HepG2 (cell line): ENCODE data around the gene KSR1. TPM values are rescaled to one million over a fixed set of nuclear protein-coding genes. Genes with fewer than 3 reads are reported as not detected.

Source experiments
- ATAC-seq: fragments of 200-7000 bp; cut with Tn5 transposase; 3 replicates; pipeline ENCODE4 v1.9.1; 2020; ENCODE audit warnings: mild to moderate bottlenecking, moderate library complexity
- BruUV-seq: library from RNA; stranded (reverse); fragments of 400-500 nt; replicated peaks from 2 replicates; lab custom pipeline; 2021; lab: Mats Ljungman, UMichigan
- CTCF ChIA-PET: fragments of 300-600 bp; formaldehyde crosslinking; extraction: SDS; loops from one replicate; lab custom pipeline; 2021; ENCODE audit warnings: low total read pairs, inconsistent platforms, low intra/inter-chr PET ratio; lab: Yijun Ruan, JAX
- POLR2A ChIA-PET: fragments of 350-600 bp; sonication (Branson Sonifier 250); formaldehyde crosslinking; loops from one replicate; lab custom pipeline; 2020; ENCODE audit warnings: antibody characterized with exemption, inconsistent platforms; lab: Yijun Ruan, JAX
- DNase-seq: peaks from one replicate; pipeline ENCODE4 v3.0.0-alpha.2; 2015; ENCODE audit warnings: low spot score
- FAIRE-seq: peaks from 3 replicates; lab custom pipeline; 2011; peaks lifted over from hg19 to GRCh38; lab: Jason Lieb, UNC
- H2AFZ ChIP-seq: one replicate; pipeline ENCODE4 v1.6.1; 2011; ENCODE audit warnings: low read length, inconsistent platforms
- H3K27ac ChIP-seq: fragments of 300-600 bp; 3 replicates; pipeline ENCODE4 v1.8.0; 2011; ENCODE audit warnings: mixed run types, mild to moderate bottlenecking, mixed read lengths, low read length, inconsistent platforms; ENCODE audit not compliant: insufficient read depth; ENCODE audit errors: extremely low read length
- H3K27me3 ChIP-seq, 2 experiments: fragments of 200-600 bp in 1 of 2; 2 replicates in 1 of 2; 3 replicates in 1 of 2; pipeline versions ENCODE4 v1.6.0 to v1.8.0; 2011; ENCODE audit warnings: low read length in 2 of 2, mild to moderate bottlenecking in 2 of 2, moderate library complexity in 2 of 2, inconsistent platforms in 1 of 2; ENCODE audit not compliant: insufficient read depth in 2 of 2, control insufficient read depth in 1 of 2
- H3K36me3 ChIP-seq, 2 experiments: fragments of 200-600 bp in 1 of 2; replicated peaks in 1 of 2; 2 replicates in 1 of 2; 3 replicates in 1 of 2; pipeline versions ENCODE4 v1.5.1 to v1.8.0; 2011; ENCODE audit warnings: low read length in 2 of 2, inconsistent platforms in 1 of 2; ENCODE audit not compliant: insufficient read depth in 2 of 2, control insufficient read depth in 1 of 2
- H3K4me1 ChIP-seq: 2 replicates; pipeline ENCODE4 v1.5.1; 2012; ENCODE audit warnings: low read length, inconsistent platforms; ENCODE audit not compliant: insufficient read depth
- H3K4me2 ChIP-seq: 2 replicates; pipeline ENCODE4 v1.6.0; 2011; ENCODE audit warnings: low read depth, low read length, inconsistent platforms
- H3K4me3 ChIP-seq, 3 experiments: fragments of 200-600 bp in 1 of 3; sonication (generic), shearing (Covaris generic) in 1 of 3; replicated peaks in 1 of 3; 2 replicates each; pipeline ENCODE4 v1.5.1; 2011 to 2016; ENCODE audit warnings: low read length in 3 of 3, inconsistent platforms in 2 of 3, low read depth in 2 of 3, mild to moderate bottlenecking in 2 of 3, control low read depth in 1 of 3, mixed read lengths in 1 of 3; ENCODE audit not compliant: insufficient read depth in 1 of 3
- H3K79me2 ChIP-seq: one replicate; pipeline ENCODE4 v1.6.1; 2011; ENCODE audit warnings: low read length, inconsistent platforms; ENCODE audit not compliant: insufficient read depth
- H3K9ac ChIP-seq: 2 replicates; pipeline ENCODE4 v1.6.0; 2011; ENCODE audit warnings: mild to moderate bottlenecking, low read depth, low read length, inconsistent platforms; ENCODE audit not compliant: insufficient read depth
- H3K9me3 ChIP-seq: 2 replicates; pipeline ENCODE4 v1.5.1; 2012; ENCODE audit warnings: mild to moderate bottlenecking, low read length
- H4K20me1 ChIP-seq: 2 replicates; pipeline ENCODE4 v1.6.0; 2011; ENCODE audit warnings: inconsistent platforms, mild to moderate bottlenecking, low read length, moderate library complexity; ENCODE audit not compliant: insufficient read depth
- ARNT2 ChIP-seq: sonication (generic); formaldehyde crosslinking; IDR thresholded peaks from 2 replicates; pipeline ENCODE4 v1.8.0; 2022; ENCODE audit warnings: mild to moderate bottlenecking, low read depth, missing genetic modification reagents, moderate library complexity
- HNF1A ChIP-seq, 2 experiments: sonication (generic) in 1 of 2; formaldehyde crosslinking in 1 of 2; IDR thresholded peaks; 2 replicates each; pipeline versions ENCODE4 v1.4.0 to v1.6.1; 2016 to 2020; ENCODE audit warnings: borderline replicate concordance in 1 of 2, low read depth in 1 of 2, mild to moderate bottlenecking in 1 of 2, missing genetic modification reagents in 1 of 2
- KLF9 ChIP-seq: IDR thresholded peaks from 2 replicates; pipeline ENCODE4 v1.6.1; 2016; ENCODE audit warnings: low read depth
- POGZ ChIP-seq: sonication (generic); formaldehyde crosslinking; IDR thresholded peaks from 2 replicates; pipeline ENCODE4 v1.4.0; 2020; ENCODE audit warnings: mild to moderate bottlenecking, missing genetic modification reagents
- PRDM4 ChIP-seq: sonication (generic); formaldehyde crosslinking; IDR thresholded peaks from 2 replicates; pipeline ENCODE4 v1.9.0; 2021; ENCODE audit warnings: missing genetic modification reagents, borderline replicate concordance
- PRMT3 ChIP-seq: sonication (generic); formaldehyde crosslinking; IDR thresholded peaks from 2 replicates; pipeline ENCODE4 v1.8.1; 2022; ENCODE audit warnings: low read depth, mild to moderate bottlenecking, moderate library complexity, missing genetic modification reagents, borderline replicate concordance
- RBM39 ChIP-seq: fragments of 200-400 bp; formaldehyde crosslinking; IDR thresholded peaks from one replicate; pipeline ENCODE4 v1.6.1; 2018; ENCODE audit warnings: antibody characterized with exemption, mild to moderate bottlenecking, low read depth, low read length; ENCODE audit not compliant: poor library complexity, severe bottlenecking
- RFX5 ChIP-seq: IDR thresholded peaks from 2 replicates; pipeline ENCODE4 v1.6.1; 2011; ENCODE audit warnings: low read depth, low read length, improper control_type of control experiment
- RFXAP ChIP-seq: sonication (generic); formaldehyde crosslinking; IDR thresholded peaks from 2 replicates; pipeline ENCODE4 v1.4.0; 2020; ENCODE audit warnings: missing genetic modification reagents, borderline replicate concordance
- RNF2 ChIP-seq: fragments of 450-650 bp; conservative IDR thresholded peaks from 2 replicates; pipeline ENCODE4 v1.6.1; 2016; ENCODE audit warnings: low read depth
- SAFB2 ChIP-seq: sonication (generic); formaldehyde crosslinking; IDR thresholded peaks from 2 replicates; pipeline ENCODE4 v1.5.1; 2020; ENCODE audit warnings: missing genetic modification reagents, low read depth, mild to moderate bottlenecking, borderline replicate concordance
- XBP1 ChIP-seq: sonication (generic); formaldehyde crosslinking; IDR thresholded peaks from 2 replicates; pipeline ENCODE4 v1.5.0; 2020; ENCODE audit warnings: missing genetic modification reagents
- ZNF543 ChIP-seq: sonication (generic); formaldehyde crosslinking; IDR thresholded peaks from 2 replicates; pipeline ENCODE4 v1.4.0; 2020; ENCODE audit warnings: mild to moderate bottlenecking, missing genetic modification reagents
- ZNF768 ChIP-seq: sonication (generic); formaldehyde crosslinking; IDR thresholded peaks from 2 replicates; pipeline ENCODE4 v1.4.0; 2020; ENCODE audit warnings: missing genetic modification reagents
- WGBS: methylation state at CpG from one replicate; pipeline ENCODE4 v1.1.6; 2017; ENCODE audit warnings: low lambda C conversion rate; 5-methylcytosine and 5-hydroxymethylcytosine counted together
- in situ Hi-C: cut with HindIII; loops from 2 replicates; pipeline ENCODE4 v1.10.0; 2017; ENCODE audit warnings: low pct_unique_long_range_greater_than_20kb; ENCODE audit not compliant: extremely low pct_ligation_motif_present
- intact Hi-C: fragments of 100-400 bp; cut with micrococcal nuclease; formaldehyde crosslinking; loops from one replicate; pipeline ENCODE4 v1.10.0; 2022; ENCODE audit not compliant: unreplicated experiment
- polyA plus RNA-seq, 8 experiments: library from polyadenylated mRNA; depleted of rRNA in 3 of 8; stranded (reverse) in 7 of 8; unstranded in 1 of 8; fragments of >200 nt; fragmentation: Illumina TruSeq in 4 of 8; extraction: Trizol in 4 of 8; gene quantifications; 2 replicates each; pipeline versions ENCODE4 v1.2.1 to v1.2.3, GENCODE V29; 2011 to 2016; ENCODE audit warnings: low read depth in 4 of 8, missing spikeins in 1 of 8, mixed read lengths in 1 of 8; ENCODE audit not compliant: insufficient read depth in 1 of 8
- total RNA-seq, 5 experiments: library from RNA; depleted of rRNA; stranded (reverse); fragments of >200 nt; fragmentation: Illumina TruSeq; extraction: Trizol; gene quantifications; 2 replicates each; pipeline ENCODE4 v1.2.3, GENCODE V29; 2016; ENCODE audit warnings: low read depth in 1 of 5
- TF ChIP-seq, protein P1 (sequence below): sonication (generic); formaldehyde crosslinking; IDR thresholded peaks from 2 replicates; pipeline ENCODE4 v1.4.0; 2020; ENCODE audit warnings: missing genetic modification reagents

The KSR1 gene
- total and polyA plus RNA-seq, 2 of the 13 experiments (the other 11 are each of a cell fraction or from before 2014, with no cell fraction given) = 10.1 to 16.6 TPM

- no peak for FAIRE-seq
- 89% methylated on average over 9 of the region's 9 CpGs for WGBS
- H3K36me3 ChIP-seq = no peaks in the 10 kb centered on the region
- ChIA-PET CTCF (no interaction called here), POLR2A (no interaction called here)
- H3K79me2 ChIP-seq = peaks cover 55% of the 10 kb centered on the region
- no peak overlapping the region for H3K9ac ChIP-seq
- H3K9me3 ChIP-seq = no peaks in the 10 kb centered on the region
- H3K27me3 ChIP-seq = no peaks in the 10 kb centered on the region
- no peak overlapping the region for H3K4me2 ChIP-seq
- no peak for ATAC-seq
- H3K4me1 ChIP-seq = 0 out of 2 replicates have a peak, but pooled peaks cover 5% of the 10 kb centered on the region
- intact Hi-C loops (no loop called here), in situ Hi-C loops (loop anchor here (25.0 kb wide), 1 partner anchor 410 kb away; the partner anchor contains the start of gene LYRM9)
- no peak for DNase-seq
- BruUV-seq = no TSS peak
- no peak overlapping the region for H2AFZ ChIP-seq
- H4K20me1 ChIP-seq = peaks cover 7% of the 10 kb centered on the region
- H3K4me3 ChIP-seq = no peak overlapping the region
- no peak overlapping the region for H3K27ac ChIP-seq
- no peak for TF ChIP-seq PRDM4
- TF ChIP-seq KLF9 (CRISPR knock-in tag) = no peak
- no peak for TF ChIP-seq RFXAP (CRISPR knock-in tag)
- TF ChIP-seq RNF2 = no peak
- TF ChIP-seq POGZ (CRISPR knock-in tag) = no peak
- TF ChIP-seq SAFB2 (CRISPR knock-in tag) = no peak
- no peak for TF ChIP-seq RBM39
- TF ChIP-seq RFX5 = no peak
- no peak for TF ChIP-seq PRMT3 (CRISPR knock-in tag)
- no peak for TF ChIP-seq ZNF543 (CRISPR knock-in tag)
- no peak for TF ChIP-seq XBP1 (CRISPR knock-in tag)
- no peak for TF ChIP-seq ZNF768 (CRISPR knock-in tag)
- TF ChIP-seq, protein P1, sequence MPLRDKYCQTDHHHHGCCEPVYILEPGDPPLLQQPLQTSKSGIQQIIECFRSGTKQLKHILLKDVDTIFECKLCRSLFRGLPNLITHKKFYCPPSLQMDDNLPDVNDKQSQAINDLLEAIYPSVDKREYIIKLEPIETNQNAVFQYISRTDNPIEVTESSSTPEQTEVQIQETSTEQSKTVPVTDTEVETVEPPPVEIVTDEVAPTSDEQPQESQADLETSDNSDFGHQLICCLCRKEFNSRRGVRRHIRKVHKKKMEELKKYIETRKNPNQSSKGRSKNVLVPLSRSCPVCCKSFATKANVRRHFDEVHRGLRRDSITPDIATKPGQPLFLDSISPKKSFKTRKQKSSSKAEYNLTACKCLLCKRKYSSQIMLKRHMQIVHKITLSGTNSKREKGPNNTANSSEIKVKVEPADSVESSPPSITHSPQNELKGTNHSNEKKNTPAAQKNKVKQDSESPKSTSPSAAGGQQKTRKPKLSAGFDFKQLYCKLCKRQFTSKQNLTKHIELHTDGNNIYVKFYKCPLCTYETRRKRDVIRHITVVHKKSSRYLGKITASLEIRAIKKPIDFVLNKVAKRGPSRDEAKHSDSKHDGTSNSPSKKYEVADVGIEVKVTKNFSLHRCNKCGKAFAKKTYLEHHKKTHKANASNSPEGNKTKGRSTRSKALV (CRISPR knock-in tag) = no peak
- no peak for TF ChIP-seq HNF1A (IDR thresholded peaks at IDR 0.05; ENCODE audit: low read depth)
- TF ChIP-seq HNF1A (CRISPR knock-in tag; IDR thresholded peaks at IDR 0.05; ENCODE audit: borderline replicate concordance) = no peak
- no peak for TF ChIP-seq ARNT2 (CRISPR knock-in tag)
These were observed 21.0 kb downstream of the KSR1 start for GRCh38 chr17:27477050-27477888.
